ENCODE measurements around the gene GRAP2.

GRCh38 chr22:39989633-39990032 lies 88.7 kb downstream of the GRAP2 start:
- TF ChIP-seq, protein P1, sequence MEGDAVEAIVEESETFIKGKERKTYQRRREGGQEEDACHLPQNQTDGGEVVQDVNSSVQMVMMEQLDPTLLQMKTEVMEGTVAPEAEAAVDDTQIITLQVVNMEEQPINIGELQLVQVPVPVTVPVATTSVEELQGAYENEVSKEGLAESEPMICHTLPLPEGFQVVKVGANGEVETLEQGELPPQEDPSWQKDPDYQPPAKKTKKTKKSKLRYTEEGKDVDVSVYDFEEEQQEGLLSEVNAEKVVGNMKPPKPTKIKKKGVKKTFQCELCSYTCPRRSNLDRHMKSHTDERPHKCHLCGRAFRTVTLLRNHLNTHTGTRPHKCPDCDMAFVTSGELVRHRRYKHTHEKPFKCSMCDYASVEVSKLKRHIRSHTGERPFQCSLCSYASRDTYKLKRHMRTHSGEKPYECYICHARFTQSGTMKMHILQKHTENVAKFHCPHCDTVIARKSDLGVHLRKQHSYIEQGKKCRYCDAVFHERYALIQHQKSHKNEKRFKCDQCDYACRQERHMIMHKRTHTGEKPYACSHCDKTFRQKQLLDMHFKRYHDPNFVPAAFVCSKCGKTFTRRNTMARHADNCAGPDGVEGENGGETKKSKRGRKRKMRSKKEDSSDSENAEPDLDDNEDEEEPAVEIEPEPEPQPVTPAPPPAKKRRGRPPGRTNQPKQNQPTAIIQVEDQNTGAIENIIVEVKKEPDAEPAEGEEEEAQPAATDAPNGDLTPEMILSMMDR (IDR thresholded peaks at IDR 0.05; ENCODE audit: low read depth, low read length, poor library complexity, severe bottlenecking) = no peak
- TF ChIP-seq EZH2phosphoT487 (IDR thresholded peaks at IDR 0.05; ENCODE audit: borderline replicate concordance, low read length) = no peak
